ENCODE results near the gene PEX19.

DNA sequence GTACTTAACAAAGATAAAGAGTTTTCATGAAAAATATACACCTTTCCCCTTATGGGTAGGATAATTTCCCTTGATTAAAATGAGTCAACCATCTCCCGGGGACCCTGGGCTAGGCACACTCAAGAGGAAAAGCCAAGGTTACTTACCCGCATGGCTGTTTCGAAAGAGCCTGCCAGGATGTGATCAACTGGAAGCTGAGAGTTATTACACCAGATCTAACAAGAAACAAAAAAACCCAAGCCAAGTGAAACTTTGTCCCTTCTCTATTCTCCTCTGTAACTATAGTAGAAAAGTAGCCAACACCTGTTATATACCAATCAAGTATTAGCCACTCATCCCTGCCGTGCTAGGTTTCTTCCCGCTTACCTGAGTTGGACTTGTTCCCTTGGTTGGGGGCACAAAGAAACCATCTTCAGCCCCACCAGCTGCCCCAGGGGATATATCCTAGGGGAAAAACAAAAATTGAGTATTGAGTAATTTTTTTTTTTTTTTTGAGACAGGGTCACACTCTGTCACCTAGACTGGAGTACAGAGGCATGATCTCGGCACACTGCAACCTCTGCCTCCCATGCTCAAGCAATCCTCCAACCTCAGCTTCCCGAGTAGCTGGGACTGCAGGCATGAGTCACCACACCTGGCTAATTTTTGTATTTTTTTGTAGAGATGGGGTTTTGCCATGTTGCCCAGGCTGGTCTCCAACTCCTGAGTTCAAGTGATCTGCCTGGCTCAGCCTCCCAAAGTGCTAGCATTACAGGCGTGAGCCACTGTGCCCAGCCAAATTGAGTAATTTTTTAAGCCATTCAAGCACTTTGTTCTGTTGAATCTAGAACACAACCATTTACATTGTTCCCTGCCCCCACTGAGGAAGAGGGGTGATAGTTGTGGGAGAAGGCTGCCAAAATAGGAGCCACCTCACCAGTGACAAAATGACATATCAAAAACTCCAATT is 8.4 kb upstream of the PEX19 start:
- TF ChIP-seq POLR2AphosphoS2 (IDR thresholded peaks at IDR 0.05; ENCODE audit: low read depth, low read length) (no peak), CTCF (IDR thresholded peaks at IDR 0.05 in 2 of 3, conservative IDR thresholded peaks at IDR 0.05 in 1 of 3; ENCODE audit: control insufficient read depth in 2 of 3, extremely low read depth in 1 of 3, insufficient read depth in 1 of 3, low read depth in 3 of 3, low read length in 3 of 3) (no peak), KDM1A (IDR thresholded peaks at IDR 0.05; ENCODE audit: borderline replicate concordance) (no peak)
- TF ChIP-seq, protein P1, sequence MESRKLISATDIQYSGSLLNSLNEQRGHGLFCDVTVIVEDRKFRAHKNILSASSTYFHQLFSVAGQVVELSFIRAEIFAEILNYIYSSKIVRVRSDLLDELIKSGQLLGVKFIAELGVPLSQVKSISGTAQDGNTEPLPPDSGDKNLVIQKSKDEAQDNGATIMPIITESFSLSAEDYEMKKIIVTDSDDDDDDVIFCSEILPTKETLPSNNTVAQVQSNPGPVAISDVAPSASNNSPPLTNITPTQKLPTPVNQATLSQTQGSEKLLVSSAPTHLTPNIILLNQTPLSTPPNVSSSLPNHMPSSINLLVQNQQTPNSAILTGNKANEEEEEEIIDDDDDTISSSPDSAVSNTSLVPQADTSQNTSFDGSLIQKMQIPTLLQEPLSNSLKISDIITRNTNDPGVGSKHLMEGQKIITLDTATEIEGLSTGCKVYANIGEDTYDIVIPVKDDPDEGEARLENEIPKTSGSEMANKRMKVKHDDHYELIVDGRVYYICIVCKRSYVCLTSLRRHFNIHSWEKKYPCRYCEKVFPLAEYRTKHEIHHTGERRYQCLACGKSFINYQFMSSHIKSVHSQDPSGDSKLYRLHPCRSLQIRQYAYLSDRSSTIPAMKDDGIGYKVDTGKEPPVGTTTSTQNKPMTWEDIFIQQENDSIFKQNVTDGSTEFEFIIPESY (IDR thresholded peaks at IDR 0.05): no peak
